ENCODE data around the gene PYCARD. TPM values are rescaled to one million over a fixed set of nuclear protein-coding genes. Genes with fewer than 3 reads are reported as not detected.
A peak's percentile ranks its signal among the peaks of the same experiment; 100 is the strongest.

PYCARD gene
- total RNA-seq, 4 donors from 2014 or later: 33.3 to 128 (median 90.6) TPM

- no peaks in the 10 kb centered on the region for H3K36me3 ChIP-seq
- in situ Hi-C loops (cut with MboI; ENCODE audit: low pct_ligation_motif_present in 1 of 4, low pct_unique_long_range_greater_than_20kb in 1 of 4, low sequenced_read_pairs in 3 of 4) (no loop called here), intact Hi-C loops (cut with DNase I; ENCODE audit: low total_unique reads) (no loop called here)
- peak; percentile 66 for DNase-seq
- TF ChIP-seq POLR2AphosphoS5 (IDR thresholded peaks at IDR 0.05) (no peak), CTCF (IDR thresholded peaks at IDR 0.05) (no peak), EP300 (IDR thresholded peaks at IDR 0.05; ENCODE audit: low read depth) (no peak), POLR2A (IDR thresholded peaks at IDR 0.05) (no peak)
- peaks cover 76% of the 10 kb centered on the region for H3K27me3 ChIP-seq
- H3K4me3 ChIP-seq: peak overlapping the region in 3 of 4 donors; percentile 10 to 49 (median 33)
- H3K9me3 ChIP-seq: no peaks in the 10 kb centered on the region
- no peak overlapping the region for H3K27ac ChIP-seq
- H3K4me1 ChIP-seq: peaks cover 15 to 29% (median 26%) of the 10 kb centered on the region in 4 donors
- WGBS, 2 donors (ENCODE audit: low coverage in 1 of 2): 3% methylated on average over 42 of the region's 63 CpGs; no CpG with 5 or more reads in 1 of the 2 donors
Measured at GRCh38 chr16:31215287-31216162, 13.0 kb upstream of the PYCARD start.

GRCh38 chr16:31214708-31215286 is 12.2 kb upstream of the PYCARD start:
- Histone ChIP-seq H3K4me1 (peaks cover 15 to 29% (median 26%) of the 10 kb centered on the region in 4 donors), H3K27me3 (peaks cover 73% of the 10 kb centered on the region), H3K36me3 (no peaks in the 10 kb centered on the region), H3K27ac (no peak overlapping the region), H3K9me3 (no peaks in the 10 kb centered on the region), H3K4me3 (peak overlapping the region in 3 of 4 donors; percentile 10 to 49 (median 33))
- in situ Hi-C loops (cut with MboI; ENCODE audit: low pct_ligation_motif_present in 1 of 4, low pct_unique_long_range_greater_than_20kb in 1 of 4, low sequenced_read_pairs in 3 of 4): no loop called here
- DNase-seq: no peak
- no peak for TF ChIP-seq CTCF (IDR thresholded peaks at IDR 0.05)
- TF ChIP-seq POLR2AphosphoS5 (IDR thresholded peaks at IDR 0.05): no peak
- no peak for TF ChIP-seq POLR2A (IDR thresholded peaks at IDR 0.05)
- TF ChIP-seq EP300 (IDR thresholded peaks at IDR 0.05; ENCODE audit: low read depth): no peak
- intact Hi-C loops (cut with DNase I; ENCODE audit: low total_unique reads): no loop called here
- WGBS, 2 donors (ENCODE audit: low coverage in 1 of 2): 0% methylated on average over 2 of the region's 58 CpGs; no CpG with 5 or more reads in 1 of the 2 donors

- TF ChIP-seq POLR2AphosphoS5 (IDR thresholded peaks at IDR 0.05): no peak
- TF ChIP-seq EP300 (IDR thresholded peaks at IDR 0.05; ENCODE audit: low read depth): no peak
- no peak for TF ChIP-seq POLR2A (IDR thresholded peaks at IDR 0.05)
- TF ChIP-seq CTCF (IDR thresholded peaks at IDR 0.05): no peak
- no peaks in the 10 kb centered on the region for H3K36me3 ChIP-seq
- peak within 1 kb of the TSS in 3 of 4 donors; percentile 10 to 49 (median 33) for H3K4me3 ChIP-seq
- in situ Hi-C loops (cut with MboI; ENCODE audit: low pct_ligation_motif_present in 1 of 4, low pct_unique_long_range_greater_than_20kb in 1 of 4, low sequenced_read_pairs in 3 of 4): no loop called here
- 74 to 78% methylated on average over 3 to 19 of the region's 25 CpGs for WGBS, 2 donors (ENCODE audit: low coverage in 1 of 2)
- no peaks in the 10 kb centered on the region for H3K9me3 ChIP-seq
- DNase-seq: no peak
- peaks cover 15 to 29% (median 26%) of the 10 kb centered on the region in 4 donors for H3K4me1 ChIP-seq
- H3K27me3 ChIP-seq: peaks cover 66% of the 10 kb centered on the region
- intact Hi-C loops (cut with DNase I; ENCODE audit: low total_unique reads): no loop called here
- no peak within 1 kb of the TSS for H3K27ac ChIP-seq
Measured at GRCh38 chr16:31213877-31214707, 11.5 kb upstream of the PYCARD start, which contains the start of gene TRIM72. TRIM72 (plus strand) TSS chr16:31214119; CDS start chr16:31214739, 620 bp downstream.

Data from transverse colon (tissue), 4 donors.